Skeletal muscle tissue (tissue), 4 donors: ENCODE measurements around the gene NUTM2G. TPM values are rescaled to one million over a fixed set of nuclear protein-coding genes. Genes with fewer than 3 reads are reported as not detected.
"Not testable (repeated sequence)": the region's sequence is repeated elsewhere in the genome, so short reads cannot be mapped to it uniquely, and the experiment has no call there.

Experiments used
- H3K27ac ChIP-seq: one replicate; pipeline ENCODE4 v1.7.0; 2013; ENCODE audit warnings: mild to moderate bottlenecking, low read depth, low read length, inconsistent platforms
- H3K27me3 ChIP-seq, 3 donors: one replicate each; pipeline ENCODE4 v1.7.0; 2013; ENCODE audit warnings: low read length in 3 of 3; ENCODE audit not compliant: control insufficient read depth in 3 of 3, insufficient read depth in 3 of 3
- H3K36me3 ChIP-seq, 3 donors: one replicate each; pipeline ENCODE4 v1.7.0; 2013; ENCODE audit warnings: low read length in 3 of 3; ENCODE audit not compliant: control insufficient read depth in 3 of 3, insufficient read depth in 3 of 3
- H3K4me1 ChIP-seq, 3 donors: one replicate each; pipeline ENCODE4 v1.7.0; 2013; ENCODE audit warnings: low read length in 3 of 3, mild to moderate bottlenecking in 3 of 3; ENCODE audit not compliant: control insufficient read depth in 3 of 3, insufficient read depth in 3 of 3
- H3K4me3 ChIP-seq, 3 donors: one replicate each; pipeline ENCODE4 v1.7.0; 2013; ENCODE audit warnings: low read length in 3 of 3
- H3K9ac ChIP-seq, 3 donors: one replicate each; pipeline ENCODE4 v1.7.0; 2013; ENCODE audit warnings: low read length in 3 of 3, mild to moderate bottlenecking in 3 of 3, moderate library complexity in 2 of 3, low read depth in 1 of 3
- H3K9me3 ChIP-seq, 3 donors: one replicate each; pipeline ENCODE4 v1.7.0; 2013; ENCODE audit warnings: low read length in 3 of 3; ENCODE audit not compliant: control insufficient read depth in 3 of 3
- total RNA-seq: library from RNA; depleted of rRNA; stranded (reverse); fragments of >200 nt; gene quantifications from one replicate; pipeline ENCODE4 v1.2.3, GENCODE V29; 2014
- donor health status: Osteomylitis.

The NUTM2G gene, protein sequence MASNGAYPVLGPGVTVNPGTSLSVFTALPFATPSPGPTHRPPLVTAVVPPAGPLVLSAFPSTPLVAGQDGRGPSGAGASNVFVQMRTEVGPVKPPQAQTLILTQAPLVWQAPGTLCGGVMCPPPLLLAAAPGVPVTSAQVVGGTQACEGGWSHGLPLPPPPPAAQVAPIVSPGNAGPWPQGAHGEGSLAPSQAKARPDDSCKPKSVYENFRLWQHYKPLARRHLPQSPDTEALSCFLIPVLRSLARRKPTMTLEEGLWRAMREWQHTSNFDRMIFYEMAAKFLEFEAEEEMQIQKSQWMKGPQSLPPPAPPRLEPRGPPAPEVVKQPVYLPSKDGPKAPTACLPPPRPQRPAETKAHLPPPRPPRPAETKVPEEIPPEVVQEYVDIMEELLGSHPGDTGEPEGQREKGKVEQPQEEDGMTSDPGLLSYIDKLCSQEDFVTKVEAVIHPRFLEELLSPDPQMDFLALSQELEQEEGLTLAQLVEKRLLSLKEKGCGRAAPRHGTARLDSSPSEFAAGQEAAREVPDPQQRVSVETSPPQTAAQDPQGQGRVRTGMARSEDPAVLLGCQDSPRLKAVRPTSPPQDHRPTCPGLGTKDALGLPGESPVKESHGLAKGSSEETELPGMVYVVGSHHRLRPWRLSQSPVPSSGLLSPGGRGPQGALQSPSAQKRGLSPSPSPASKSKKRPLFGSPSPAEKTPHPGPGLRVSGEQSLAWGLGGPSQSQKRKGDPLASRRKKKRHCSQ
- total RNA-seq, result not detected

DNA sequence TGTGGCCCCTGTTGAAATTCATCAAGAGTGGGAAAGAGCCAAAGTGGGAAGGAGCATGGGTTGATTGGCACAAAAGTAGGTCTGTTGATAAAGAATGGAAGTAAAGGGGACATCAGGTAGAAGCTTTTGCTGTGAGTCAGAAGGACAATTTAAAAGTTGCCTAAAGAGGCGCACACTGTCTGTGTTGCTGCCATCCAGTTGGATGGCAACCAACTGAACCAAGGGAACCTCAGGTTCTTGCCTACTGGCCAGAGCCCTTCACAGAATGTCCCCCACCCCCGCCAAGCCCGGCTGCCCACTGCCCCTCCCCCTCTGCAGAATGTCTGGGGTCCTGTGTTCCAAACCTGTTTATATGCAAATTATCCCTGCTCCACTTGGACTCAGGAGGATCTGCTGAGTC is at the start of gene NUTM2G:
Gene NUTM2G, plus strand, starts transcription at position 301 of the 400 bp plus-strand sequence. CDS start 182 bp downstream, outside the sequence.
- H3K4me1 ChIP-seq, H3K36me3 ChIP-seq: not testable (repeated sequence)

DNA sequence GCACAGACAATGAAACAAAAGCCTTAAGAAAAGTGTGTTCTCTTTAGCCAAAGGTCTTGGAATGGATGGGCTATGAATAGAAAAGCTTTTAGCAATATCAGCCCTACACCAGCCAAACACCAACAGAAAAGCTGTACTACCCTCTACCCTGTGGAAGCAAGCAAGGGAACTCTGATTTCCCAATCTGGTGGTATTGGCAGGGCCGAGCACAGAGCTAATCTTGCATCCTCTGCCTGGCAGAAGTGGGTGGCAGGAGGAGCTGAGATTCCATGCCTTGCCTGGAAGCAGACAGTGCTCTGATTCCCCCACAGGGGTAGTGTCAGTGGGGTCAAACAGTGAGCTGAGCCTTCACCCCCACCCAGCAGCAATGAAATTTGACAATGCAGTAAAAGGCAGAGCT is 44.7 kb upstream of the NUTM2G start:
- no peak overlapping the region for H3K27ac ChIP-seq

More for the DNA sequence above, at the start of gene NUTM2G:
- not testable (repeated sequence) for H3K27ac ChIP-seq, H3K9me3 ChIP-seq, H3K27me3 ChIP-seq, H3K9ac ChIP-seq, H3K4me3 ChIP-seq

GRCh38 chr9:96884443-96884842 is 44.2 kb upstream of the NUTM2G start:
- peaks cover 0 to 3% (median 0%) of the 10 kb centered on the region in 3 donors for H3K9me3 ChIP-seq
- no peaks in the 10 kb centered on the region for H3K36me3 ChIP-seq
- H3K4me1 ChIP-seq, result peaks cover 0 to 9% (median 4%) of the 10 kb centered on the region in 3 donors
- H3K4me3 ChIP-seq, result no peak overlapping the region
- H3K27me3 ChIP-seq, result no peaks in the 10 kb centered on the region
- no peak overlapping the region for H3K27ac ChIP-seq
- no peak overlapping the region for H3K9ac ChIP-seq

More for the DNA sequence above, 44.7 kb upstream of the NUTM2G start:
- Histone ChIP-seq H3K27me3 (no peaks in the 10 kb centered on the region), H3K36me3 (no peaks in the 10 kb centered on the region), H3K9me3 (peaks cover 0 to 3% (median 0%) of the 10 kb centered on the region in 3 donors), H3K9ac (no peak overlapping the region), H3K4me1 (peaks cover 0 to 9% (median 4%) of the 10 kb centered on the region in 3 donors), H3K4me3 (no peak overlapping the region)

- peaks cover 0 to 3% (median 0%) of the 10 kb centered on the region in 3 donors for H3K36me3 ChIP-seq
- peaks cover 0 to 3% (median 0%) of the 10 kb centered on the region in 3 donors for H3K9me3 ChIP-seq
- H3K9ac ChIP-seq, result no peak overlapping the region
Measured at GRCh38 chr9:96885424-96885823, 43.2 kb upstream of the NUTM2G start.

DNA sequence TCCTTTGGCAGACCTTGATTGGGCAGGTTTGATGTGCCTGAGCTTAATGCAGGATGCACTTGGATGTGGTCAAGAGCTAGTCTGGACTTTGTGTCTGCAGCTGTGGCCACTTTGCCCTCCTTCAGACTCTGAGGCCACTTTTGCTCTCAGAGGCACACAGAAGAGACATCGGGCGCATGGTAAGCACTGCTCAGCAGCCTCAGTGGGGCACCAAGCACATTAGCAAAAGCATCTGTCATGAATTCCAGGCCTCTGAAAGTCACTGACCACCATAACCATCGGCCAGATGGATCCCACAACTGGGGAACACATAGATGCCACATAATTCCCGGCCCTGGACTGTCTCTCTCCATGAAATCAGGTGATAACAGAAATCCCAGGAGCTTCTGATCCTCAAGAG is 40.1 kb upstream of the NUTM2G start:
- Histone ChIP-seq H3K27me3 (no peaks in the 10 kb centered on the region), H3K9me3 (peaks cover 0 to 3% (median 0%) of the 10 kb centered on the region in 3 donors), H3K27ac (no peak overlapping the region), H3K4me1 (peaks cover 0 to 9% (median 4%) of the 10 kb centered on the region in 3 donors), H3K9ac (no peak overlapping the region), H3K4me3 (no peak overlapping the region), H3K36me3 (peaks cover 3 to 11% (median 3%) of the 10 kb centered on the region in 3 donors)

More at GRCh38 chr9:96885424-96885823, 43.2 kb upstream of the NUTM2G start:
- no peaks in the 10 kb centered on the region for H3K27me3 ChIP-seq
- no peak overlapping the region for H3K27ac ChIP-seq
- H3K4me1 ChIP-seq, result peaks cover 0 to 9% (median 4%) of the 10 kb centered on the region in 3 donors
- H3K4me3 ChIP-seq, result no peak overlapping the region

DNA sequence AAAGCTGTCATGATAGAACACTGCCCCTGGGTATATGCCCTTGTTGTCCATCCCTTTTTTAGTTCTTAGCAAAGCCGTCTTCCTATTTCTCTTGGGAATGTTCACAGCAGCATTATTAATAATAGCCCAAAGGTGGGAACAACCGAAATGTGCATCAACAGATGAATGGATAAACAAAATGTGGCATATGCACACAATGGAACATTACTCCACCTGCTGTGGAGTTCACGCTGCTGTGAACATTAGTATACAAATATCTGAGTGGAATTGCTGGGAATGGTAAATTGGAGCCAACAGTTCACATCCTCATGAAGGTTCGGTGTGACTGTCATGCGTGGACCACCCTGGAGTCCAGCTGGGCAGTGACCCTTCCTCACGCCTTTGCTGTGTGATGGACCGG is 36.5 kb upstream of the NUTM2G start:
- no peaks in the 10 kb centered on the region for H3K9me3 ChIP-seq
- H3K4me3 ChIP-seq, result no peak overlapping the region
- H3K4me1 ChIP-seq, result no peaks in the 10 kb centered on the region
- H3K27me3 ChIP-seq, result no peaks in the 10 kb centered on the region
- H3K27ac ChIP-seq, result no peak overlapping the region
- no peak overlapping the region for H3K9ac ChIP-seq
- H3K36me3 ChIP-seq, result peaks cover 3 to 27% (median 16%) of the 10 kb centered on the region in 3 donors

DNA sequence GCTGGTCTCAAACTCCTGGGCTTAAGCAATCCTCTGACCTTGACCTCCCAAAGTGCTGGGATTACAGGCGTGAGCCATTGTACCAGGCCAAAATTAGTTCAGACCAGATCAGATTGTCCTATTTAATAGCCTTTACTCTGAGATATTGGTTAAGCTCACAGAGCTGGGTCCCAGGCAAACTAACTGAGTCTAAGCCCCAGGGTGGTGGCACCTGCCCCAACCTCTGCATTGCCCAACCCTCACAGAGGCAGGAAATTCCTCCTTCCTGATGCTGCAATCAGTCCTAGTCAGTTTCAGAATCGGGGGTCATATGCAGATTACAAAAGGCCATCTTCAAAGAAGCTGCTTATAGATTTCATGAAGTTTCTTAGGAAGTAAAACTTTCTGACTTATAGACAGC is 28.6 kb upstream of the NUTM2G start:
- not testable (repeated sequence) for H3K27ac ChIP-seq, H3K9ac ChIP-seq, H3K4me3 ChIP-seq, H3K27me3 ChIP-seq, H3K4me1 ChIP-seq, H3K9me3 ChIP-seq
- H3K36me3 ChIP-seq, result peaks cover 0 to 13% (median 13%) of the 10 kb centered on the region in 3 donors

DNA sequence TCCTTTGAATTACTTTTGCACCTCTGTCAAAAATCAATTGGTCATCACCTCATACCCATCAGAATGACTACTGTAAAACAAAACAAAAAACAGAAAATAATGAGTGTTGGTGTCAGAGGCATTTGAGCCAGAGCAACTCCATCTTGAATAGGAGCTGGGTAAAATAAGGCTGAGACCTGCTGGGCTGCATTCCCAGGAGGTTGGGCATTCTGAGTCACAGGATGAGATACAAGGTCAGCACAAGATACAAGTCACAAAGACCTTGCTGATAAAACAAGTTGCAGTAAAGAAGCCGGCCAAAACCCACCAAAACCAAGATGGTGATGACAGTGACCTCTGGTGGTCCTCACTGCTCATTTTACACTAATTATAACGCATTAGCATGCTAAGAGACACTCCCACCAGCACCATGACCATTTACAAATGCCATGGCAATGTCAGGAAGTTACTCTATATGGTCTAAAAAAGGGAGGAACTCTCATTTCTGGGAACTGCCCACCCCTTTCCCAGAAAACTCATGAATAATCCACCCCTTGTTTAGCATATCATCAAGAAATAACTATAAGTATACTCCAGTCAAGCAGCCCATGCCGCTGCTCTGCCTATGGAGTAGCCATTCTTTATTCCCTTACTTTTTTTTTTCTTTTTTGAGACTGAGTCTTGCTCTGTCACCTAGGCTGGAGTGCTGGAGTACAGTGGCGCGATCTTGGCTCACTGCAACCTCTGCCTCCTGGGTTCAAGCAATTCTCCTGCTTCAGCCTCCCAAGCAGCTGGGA is 23.5 kb upstream of the NUTM2G start:
- not testable (repeated sequence) for H3K9me3 ChIP-seq, H3K9ac ChIP-seq

DNA sequence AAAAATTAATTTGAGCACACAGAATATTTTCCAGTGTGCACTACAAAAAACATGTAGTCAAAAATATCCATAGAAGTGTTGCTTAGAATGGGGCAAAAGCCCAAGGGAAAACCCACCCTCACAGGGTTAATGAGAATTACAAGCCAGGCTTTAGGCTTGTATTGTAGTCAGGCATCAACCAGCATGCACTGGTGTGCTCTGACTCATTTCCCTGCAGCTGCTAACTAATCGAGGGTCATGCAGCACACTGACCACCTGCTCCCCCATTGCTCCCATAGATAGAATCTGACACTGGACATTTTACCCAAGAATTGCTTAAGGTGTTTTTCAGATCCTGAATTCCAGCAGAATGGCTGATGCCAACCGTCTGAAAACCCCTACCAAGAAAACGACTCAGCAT is 20.2 kb upstream of the NUTM2G start:
- not testable (repeated sequence) for H3K27me3 ChIP-seq, H3K9me3 ChIP-seq, H3K9ac ChIP-seq, H3K4me3 ChIP-seq, H3K27ac ChIP-seq, H3K4me1 ChIP-seq, H3K36me3 ChIP-seq

More for the DNA sequence above, 23.5 kb upstream of the NUTM2G start:
- not testable (repeated sequence) for H3K4me1 ChIP-seq, H3K36me3 ChIP-seq, H3K27me3 ChIP-seq, H3K4me3 ChIP-seq, H3K27ac ChIP-seq
